ENCODE measurements around the gene TTLL11.

Gene TTLL11

GRCh38 chr9:121995997-121996396 is 97.1 kb downstream of the TTLL11 start:
- no peaks in the 10 kb centered on the region for H3K4me1 ChIP-seq (ENCODE audit: insufficient read depth, low read length)
- whole genome bisulfite sequencing: 88% methylated on average over 5 of the region's 5 CpGs
- H3K36me3 ChIP-seq (ENCODE audit: insufficient read depth, low read length): no peaks in the 10 kb centered on the region
- H3K9me3 ChIP-seq (ENCODE audit: insufficient read depth, low read depth, low read length): no peaks in the 10 kb centered on the region
- no peak overlapping the region for H3K9ac ChIP-seq (ENCODE audit: low read depth, low read length)
- H3K27me3 ChIP-seq (ENCODE audit: insufficient read depth, low read length): peaks cover 43% of the 10 kb centered on the region
- H3K27ac ChIP-seq (ENCODE audit: low read depth, low read length): no peak overlapping the region
- no peak overlapping the region for H3K4me3 ChIP-seq (ENCODE audit: low read length)

- no peak overlapping the region for H3K27ac ChIP-seq (ENCODE audit: low read depth, low read length)
- 13% methylated on average over 8 of the region's 8 CpGs for WGBS
- H3K9ac ChIP-seq (ENCODE audit: low read depth, low read length): no peak overlapping the region
- H3K27me3 ChIP-seq (ENCODE audit: insufficient read depth, low read length): peaks cover 27% of the 10 kb centered on the region; the same call in 1 of the 2 replicates
- no peaks in the 10 kb centered on the region for H3K4me1 ChIP-seq (ENCODE audit: insufficient read depth, low read length)
- no peak overlapping the region for H3K4me3 ChIP-seq (ENCODE audit: low read length)
- H3K9me3 ChIP-seq (ENCODE audit: insufficient read depth, low read depth, low read length): no peaks in the 10 kb centered on the region
- H3K36me3 ChIP-seq (ENCODE audit: insufficient read depth, low read length): no peaks in the 10 kb centered on the region
Measured at GRCh38 chr9:121992571-121993212, 100.4 kb downstream of the TTLL11 start.

DNA sequence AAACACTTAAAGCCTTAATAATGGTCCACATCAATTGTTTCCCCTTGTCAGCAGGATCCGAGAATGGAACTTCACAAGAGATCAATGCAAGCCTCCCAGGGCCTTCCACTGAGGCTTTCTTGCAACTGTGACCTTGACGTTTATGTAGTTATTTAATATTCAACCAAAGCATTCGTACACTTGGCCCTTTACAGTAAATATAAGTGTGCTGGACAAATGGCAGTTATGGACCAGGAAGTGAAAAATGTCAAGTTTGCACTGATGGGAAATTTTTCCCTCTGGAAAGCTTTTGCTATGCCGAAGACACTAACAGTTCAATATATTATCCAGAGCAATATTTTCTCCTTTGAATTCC is 101.8 kb downstream of the TTLL11 start:
- Histone ChIP-seq H3K9me3 (ENCODE audit: insufficient read depth, low read depth, low read length) (no peaks in the 10 kb centered on the region), H3K9ac (ENCODE audit: low read depth, low read length) (no peak overlapping the region), H3K27ac (ENCODE audit: low read depth, low read length) (no peak overlapping the region), H3K4me1 (ENCODE audit: insufficient read depth, low read length) (no peaks in the 10 kb centered on the region), H3K27me3 (ENCODE audit: insufficient read depth, low read length) (peaks cover 20% of the 10 kb centered on the region; the same call in 1 of the 2 replicates), H3K4me3 (ENCODE audit: low read length) (no peak overlapping the region), H3K36me3 (ENCODE audit: insufficient read depth, low read length) (no peaks in the 10 kb centered on the region)
- 92% methylated on average over 3 of the region's 4 CpGs for WGBS

GRCh38 chr9:121990600-121991306 is 102.4 kb downstream of the TTLL11 start:
- Histone ChIP-seq H3K9ac (ENCODE audit: low read depth, low read length) (no peak overlapping the region), H3K27me3 (ENCODE audit: insufficient read depth, low read length) (peaks cover 20% of the 10 kb centered on the region; the same call in 1 of the 2 replicates), H3K4me3 (ENCODE audit: low read length) (no peak overlapping the region), H3K27ac (ENCODE audit: low read depth, low read length) (no peak overlapping the region), H3K9me3 (ENCODE audit: insufficient read depth, low read depth, low read length) (no peaks in the 10 kb centered on the region), H3K36me3 (ENCODE audit: insufficient read depth, low read length) (no peaks in the 10 kb centered on the region), H3K4me1 (ENCODE audit: insufficient read depth, low read length) (no peaks in the 10 kb centered on the region)
- WGBS: 90% methylated on average over 9 of the region's 9 CpGs

GRCh38 chr9:121989010-121989409 is 104.1 kb downstream of the TTLL11 start:
- peaks cover 17% of the 10 kb centered on the region; the same call in 1 of the 2 replicates for H3K27me3 ChIP-seq (ENCODE audit: insufficient read depth, low read length)
- WGBS: 33% methylated on average over 13 of the region's 13 CpGs
- no peak overlapping the region for H3K27ac ChIP-seq (ENCODE audit: low read depth, low read length)
- no peaks in the 10 kb centered on the region for H3K9me3 ChIP-seq (ENCODE audit: insufficient read depth, low read depth, low read length)
- H3K36me3 ChIP-seq (ENCODE audit: insufficient read depth, low read length): no peaks in the 10 kb centered on the region
- no peak overlapping the region for H3K9ac ChIP-seq (ENCODE audit: low read depth, low read length)
- no peaks in the 10 kb centered on the region for H3K4me1 ChIP-seq (ENCODE audit: insufficient read depth, low read length)
- H3K4me3 ChIP-seq (ENCODE audit: low read length): no peak overlapping the region

DNA sequence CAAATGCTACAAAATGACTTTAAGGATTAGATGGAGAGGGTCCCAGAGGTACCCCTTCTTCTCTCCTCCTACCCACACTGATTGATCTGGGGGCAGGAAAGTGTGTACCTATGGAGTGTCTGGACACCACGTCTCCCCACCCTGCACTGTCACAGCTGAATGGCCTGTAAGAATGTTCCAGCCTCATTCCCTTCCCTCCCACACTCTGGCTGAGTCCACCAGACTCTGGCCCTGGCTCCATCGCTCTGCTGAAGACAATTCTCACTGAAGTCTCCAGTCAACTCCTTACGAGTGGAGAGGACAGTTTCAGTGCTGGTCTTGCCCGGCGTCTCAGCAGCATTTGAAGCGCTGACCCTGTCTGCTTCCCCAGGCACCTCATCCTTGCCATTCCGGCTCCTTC is 105.8 kb downstream of the TTLL11 start:
- no peaks in the 10 kb centered on the region for H3K4me1 ChIP-seq (ENCODE audit: insufficient read depth, low read length)
- H3K27ac ChIP-seq (ENCODE audit: low read depth, low read length): no peak overlapping the region
- H3K36me3 ChIP-seq (ENCODE audit: insufficient read depth, low read length): no peaks in the 10 kb centered on the region
- no peaks in the 10 kb centered on the region for H3K9me3 ChIP-seq (ENCODE audit: insufficient read depth, low read depth, low read length)
- no peak overlapping the region for H3K4me3 ChIP-seq (ENCODE audit: low read length)
- H3K9ac ChIP-seq (ENCODE audit: low read depth, low read length): no peak overlapping the region
- H3K27me3 ChIP-seq (ENCODE audit: insufficient read depth, low read length): peaks cover 14% of the 10 kb centered on the region; the same call in 1 of the 2 replicates
- WGBS: 89% methylated on average over 7 of the region's 7 CpGs

DNA sequence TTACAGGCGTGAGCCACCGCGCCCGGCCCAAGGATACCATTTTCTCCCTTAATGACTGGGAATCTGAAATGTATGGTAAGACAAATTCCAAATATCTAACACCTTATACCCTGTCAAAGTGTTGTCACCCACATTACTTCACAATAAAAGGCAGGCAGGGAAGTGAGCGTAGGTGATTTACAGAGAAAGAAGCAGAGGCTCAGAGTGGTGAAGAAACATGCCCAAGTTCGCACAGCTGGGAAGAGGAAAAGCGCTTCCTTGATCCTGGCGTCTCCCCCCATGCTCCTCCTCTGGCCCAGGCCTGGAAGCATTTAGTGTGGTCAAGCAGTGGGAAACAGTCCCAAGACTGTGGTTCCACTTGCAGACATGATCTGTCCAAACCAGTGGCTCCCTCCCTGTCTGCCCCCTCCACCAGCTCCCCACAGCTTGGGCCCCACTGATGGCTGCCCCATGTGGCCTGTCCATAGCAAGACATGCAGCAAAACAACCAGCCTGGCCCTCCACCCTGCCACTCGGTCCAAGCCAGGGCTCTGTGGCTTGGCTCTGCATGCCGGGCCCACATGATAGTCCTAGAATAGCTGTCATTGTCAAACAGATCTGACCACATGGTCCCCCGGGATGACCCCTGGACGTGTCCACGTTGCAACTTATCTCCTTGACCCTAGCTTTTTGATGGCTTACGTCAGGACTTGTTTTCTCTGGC is 107.2 kb downstream of the TTLL11 start:
- Histone ChIP-seq H3K4me1 (ENCODE audit: insufficient read depth, low read length) (no peaks in the 10 kb centered on the region), H3K9ac (ENCODE audit: low read depth, low read length) (no peak overlapping the region), H3K4me3 (ENCODE audit: low read length) (no peak overlapping the region), H3K27ac (ENCODE audit: low read depth, low read length) (no peak overlapping the region), H3K27me3 (ENCODE audit: insufficient read depth, low read length) (peaks cover 5% of the 10 kb centered on the region; the same call in 1 of the 2 replicates), H3K36me3 (ENCODE audit: insufficient read depth, low read length) (no peaks in the 10 kb centered on the region), H3K9me3 (ENCODE audit: insufficient read depth, low read depth, low read length) (no peaks in the 10 kb centered on the region)
- 88% methylated on average over 14 of the region's 14 CpGs for WGBS

DNA sequence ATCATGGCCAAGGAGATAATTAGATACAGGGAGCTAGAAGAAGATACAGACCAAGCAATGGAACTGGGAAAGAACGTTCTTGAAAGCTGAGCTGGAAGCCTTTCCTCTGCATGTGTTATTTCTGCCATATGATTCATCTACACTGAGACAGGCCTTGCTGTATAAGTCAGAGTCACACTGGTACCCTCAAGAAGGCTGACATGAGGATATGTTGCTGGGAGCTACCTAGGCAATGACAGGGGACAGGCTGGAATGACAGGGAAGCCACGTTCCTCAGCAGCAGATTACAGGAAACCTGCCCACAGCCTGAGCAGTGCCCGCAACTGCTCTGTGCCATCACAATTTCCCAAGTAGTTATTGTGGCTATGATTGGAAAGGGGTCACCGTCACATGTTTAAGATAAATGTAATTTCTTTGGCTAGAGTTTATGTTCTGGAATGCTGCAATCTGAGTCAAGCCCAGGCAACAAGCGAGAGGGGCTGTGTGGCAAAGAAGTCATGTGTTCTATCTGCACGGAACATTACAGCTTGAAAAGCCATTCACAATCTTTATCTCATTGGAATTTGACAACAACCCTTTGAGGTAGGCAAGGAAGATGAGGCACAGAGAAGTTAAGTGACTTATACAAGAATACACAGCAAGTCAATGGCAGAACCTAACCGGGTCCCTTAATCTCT is 108.2 kb downstream of the TTLL11 start:
- H3K9ac ChIP-seq (ENCODE audit: low read depth, low read length): no peak overlapping the region
- no peaks in the 10 kb centered on the region for H3K4me1 ChIP-seq (ENCODE audit: insufficient read depth, low read length)
- no peaks in the 10 kb centered on the region for H3K9me3 ChIP-seq (ENCODE audit: insufficient read depth, low read depth, low read length)
- H3K27ac ChIP-seq (ENCODE audit: low read depth, low read length): no peak overlapping the region
- no peak overlapping the region for H3K4me3 ChIP-seq (ENCODE audit: low read length)
- no peaks in the 10 kb centered on the region for H3K36me3 ChIP-seq (ENCODE audit: insufficient read depth, low read length)
- WGBS: 92% methylated on average over 7 of the region's 7 CpGs
- no peaks in the 10 kb centered on the region for H3K27me3 ChIP-seq (ENCODE audit: insufficient read depth, low read length)

DNA sequence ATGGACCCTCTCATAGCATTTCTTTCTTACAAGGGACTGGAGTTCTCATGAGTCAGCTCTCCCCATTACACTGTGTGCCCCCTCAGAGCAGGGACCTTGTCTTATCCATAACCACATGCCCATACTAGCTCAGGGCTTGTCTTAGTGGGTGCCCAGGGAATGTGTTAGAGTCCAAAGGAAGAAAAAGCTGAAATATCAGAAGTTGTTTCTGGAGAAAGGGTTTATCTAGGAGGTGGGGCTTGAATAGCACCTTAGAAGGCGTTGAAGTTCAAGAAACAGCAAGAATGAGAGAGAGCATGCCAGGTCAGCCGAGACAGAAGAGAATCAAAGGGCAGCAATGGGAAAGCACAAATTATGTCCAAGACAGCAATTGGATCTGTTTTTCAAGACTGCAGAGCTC is 109.4 kb downstream of the TTLL11 start:
- no peaks in the 10 kb centered on the region for H3K9me3 ChIP-seq (ENCODE audit: insufficient read depth, low read depth, low read length)
- 91% methylated on average over 2 of the region's 2 CpGs for WGBS
- no peaks in the 10 kb centered on the region for H3K27me3 ChIP-seq (ENCODE audit: insufficient read depth, low read length)
- H3K36me3 ChIP-seq (ENCODE audit: insufficient read depth, low read length): no peaks in the 10 kb centered on the region
- H3K9ac ChIP-seq (ENCODE audit: low read depth, low read length): no peak overlapping the region
- no peaks in the 10 kb centered on the region for H3K4me1 ChIP-seq (ENCODE audit: insufficient read depth, low read length)
- H3K4me3 ChIP-seq (ENCODE audit: low read length): no peak overlapping the region
- H3K27ac ChIP-seq (ENCODE audit: low read depth, low read length): no peak overlapping the region

DNA sequence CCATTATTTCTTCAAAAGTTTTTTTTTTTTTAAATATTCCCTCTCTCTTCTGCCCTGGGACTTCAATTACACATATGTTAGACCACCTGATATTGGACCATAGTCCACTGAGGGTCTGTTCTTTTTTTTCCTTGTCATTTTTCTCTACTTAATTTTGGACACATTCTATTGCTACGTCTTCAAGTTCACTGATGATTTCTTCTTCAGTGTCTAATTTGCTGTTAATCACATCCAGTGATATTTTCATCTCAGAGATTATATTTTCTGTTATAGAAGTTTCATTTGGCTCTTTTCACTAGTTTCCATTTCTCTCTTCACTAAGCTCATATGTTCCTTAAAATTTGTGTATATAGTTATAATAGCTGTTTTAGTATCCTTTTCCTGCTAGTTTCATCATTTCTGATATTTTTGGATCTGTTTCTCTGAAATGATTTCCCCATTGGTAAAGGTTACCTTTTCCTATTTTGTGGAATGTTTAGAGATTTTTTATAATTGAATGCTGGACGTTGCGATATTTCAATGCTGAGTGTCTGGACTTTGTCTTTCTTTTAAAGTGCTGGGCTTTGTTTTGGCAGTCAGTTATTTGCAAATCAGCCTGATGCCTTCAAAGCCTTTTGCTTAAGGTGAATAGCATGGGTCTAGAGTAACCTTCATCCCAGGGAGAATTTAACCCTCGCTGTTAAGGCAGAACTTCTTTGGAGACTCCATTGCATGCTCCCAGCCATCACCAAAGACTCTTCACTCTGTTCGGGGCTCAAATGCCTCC is 111.8 kb downstream of the TTLL11 start:
- Histone ChIP-seq H3K9me3 (ENCODE audit: insufficient read depth, low read depth, low read length) (no peaks in the 10 kb centered on the region), H3K9ac (ENCODE audit: low read depth, low read length) (no peak overlapping the region), H3K36me3 (ENCODE audit: insufficient read depth, low read length) (no peaks in the 10 kb centered on the region), H3K27ac (ENCODE audit: low read depth, low read length) (no peak overlapping the region), H3K4me3 (ENCODE audit: low read length) (no peak overlapping the region), H3K27me3 (ENCODE audit: insufficient read depth, low read length) (no peaks in the 10 kb centered on the region), H3K4me1 (ENCODE audit: insufficient read depth, low read length) (no peaks in the 10 kb centered on the region)
- 84% methylated on average over 5 of the region's 5 CpGs for WGBS
